WTC11 (cell line): ENCODE results near the gene RUNX1. TPM values are rescaled to one million over a fixed set of nuclear protein-coding genes. Genes with fewer than 3 reads are reported as not detected.

Source experiments
- ATAC-seq: fragments of 200-7000 bp; cut with Tn5 transposase; 2 replicates; pipeline ENCODE4 v1.10.0; 2021; ENCODE audit warnings: mild to moderate bottlenecking, moderate library complexity
- CTCF ChIA-PET: fragments of 300-600 bp; sonication (Branson Sonifier 250); formaldehyde crosslinking; loops from one replicate; lab custom pipeline; 2021; ENCODE audit warnings: antibody characterized with exemption; lab: Charles Lee
- POLR2A ChIA-PET: fragments of 350-600 bp; sonication (Branson Sonifier 250); formaldehyde crosslinking; loops from one replicate; lab custom pipeline; 2021; ENCODE audit warnings: antibody characterized with exemption; lab: Charles Lee
- DNase-seq: peaks from one replicate; pipeline ENCODE4 v3.0.0; 2021; ENCODE audit warnings: low spot score
- H3K27ac Mint-ChIP-seq: 2 replicates; pipeline ENCODE4 v1.8.0; 2021; ENCODE audit warnings: mixed read lengths
- H3K27me3 Mint-ChIP-seq: 2 replicates; pipeline ENCODE4 v1.8.0; 2021; ENCODE audit warnings: low read depth, mild to moderate bottlenecking, moderate library complexity, mixed read lengths
- H3K36me3 Mint-ChIP-seq: 2 replicates; pipeline ENCODE4 v1.8.0; 2021; ENCODE audit warnings: mixed read lengths
- H3K4me1 Mint-ChIP-seq: 2 replicates; pipeline ENCODE4 v1.8.0; 2022; ENCODE audit warnings: mixed read lengths
- H3K4me3 Mint-ChIP-seq: 2 replicates; pipeline ENCODE4 v1.8.0; 2021; ENCODE audit warnings: mild to moderate bottlenecking, moderate library complexity, mixed read lengths
- H3K9me3 Mint-ChIP-seq: 2 replicates; pipeline ENCODE4 v1.8.0; 2021; ENCODE audit warnings: mixed read lengths
- CREB1 ChIP-seq: sonication (generic); formaldehyde crosslinking; IDR thresholded peaks from 2 replicates; pipeline ENCODE4 v1.8.0; 2023; ENCODE audit warnings: mild to moderate bottlenecking, missing genetic modification reagents
- FOXP1 ChIP-seq: sonication (generic); formaldehyde crosslinking; IDR thresholded peaks from 2 replicates; pipeline ENCODE4 v1.8.0; 2022; ENCODE audit warnings: missing genetic modification reagents, mild to moderate bottlenecking, moderate library complexity, borderline replicate concordance
- MYBL2 ChIP-seq: sonication (generic); formaldehyde crosslinking; IDR thresholded peaks from 2 replicates; pipeline ENCODE4 v1.8.1; 2023; ENCODE audit warnings: mild to moderate bottlenecking, moderate library complexity, missing genetic modification reagents
- OVOL2 ChIP-seq: fragments of 250-450 bp; sonication (Bioruptor Pico); IDR thresholded peaks from 2 replicates; pipeline ENCODE4 v1.9.0; 2021; ENCODE audit warnings: mild to moderate bottlenecking, borderline replicate concordance
- RORB ChIP-seq: fragments of 250-450 bp; sonication (Bioruptor Pico); IDR thresholded peaks from 2 replicates; pipeline ENCODE4 v1.9.0; 2021; ENCODE audit warnings: mild to moderate bottlenecking
- SMAD4 ChIP-seq: sonication (generic); formaldehyde crosslinking; IDR thresholded peaks from 2 replicates; pipeline ENCODE4 v1.8.0; 2022; ENCODE audit warnings: mild to moderate bottlenecking, missing genetic modification reagents
- ZNF232 ChIP-seq: sonication (generic); formaldehyde crosslinking; IDR thresholded peaks from 2 replicates; pipeline ENCODE4 v1.8.0; 2022; ENCODE audit warnings: mild to moderate bottlenecking, missing genetic modification reagents
- ZNF396 ChIP-seq: fragments of 250-450 bp; sonication (Bioruptor Pico); IDR thresholded peaks from 2 replicates; pipeline ENCODE4 v1.8.0; 2021; ENCODE audit warnings: mild to moderate bottlenecking, moderate library complexity, borderline replicate concordance
- total RNA-seq: library from RNA; stranded (reverse); gene quantifications from 3 replicates; pipeline ENCODE4 v1.2.3, GENCODE V29; 2021
- TF ChIP-seq, protein P1 (sequence below): fragments of 250-450 bp; sonication (Bioruptor Pico); IDR thresholded peaks from 2 replicates; pipeline ENCODE4 v2.1.2; 2022; ENCODE audit warnings: mild to moderate bottlenecking, moderate library complexity
- TF ChIP-seq, protein P2 (sequence below): fragments of 250-450 bp; sonication (Bioruptor Pico); IDR thresholded peaks from 2 replicates; pipeline ENCODE4 v1.9.0; 2021; ENCODE audit warnings: mild to moderate bottlenecking, borderline replicate concordance
- TF ChIP-seq, protein P3 (sequence below): fragments of 250-450 bp; sonication (Bioruptor Pico); IDR thresholded peaks from 2 replicates; pipeline ENCODE4 v1.9.0; 2021; ENCODE audit warnings: mild to moderate bottlenecking
- TF ChIP-seq, protein P4 (sequence below): sonication (generic); formaldehyde crosslinking; IDR thresholded peaks from 2 replicates; pipeline ENCODE4 v1.8.1; 2023; ENCODE audit warnings: mild to moderate bottlenecking, moderate library complexity, missing genetic modification reagents
- TF ChIP-seq, protein P5 (sequence below): fragments of 250-450 bp; sonication (Bioruptor Pico); conservative IDR thresholded peaks from 2 replicates; pipeline ENCODE4 v1.9.0; 2021; ENCODE audit warnings: mild to moderate bottlenecking
- TF ChIP-seq, protein P6 (sequence below): sonication (generic); formaldehyde crosslinking; IDR thresholded peaks from 2 replicates; pipeline ENCODE4 v1.8.0; 2022; ENCODE audit warnings: mild to moderate bottlenecking, missing genetic modification reagents
- TF ChIP-seq, protein P7 (sequence below): sonication (generic); formaldehyde crosslinking; IDR thresholded peaks from 2 replicates; pipeline ENCODE4 v1.8.1; 2023; ENCODE audit warnings: mild to moderate bottlenecking, missing genetic modification reagents, moderate library complexity

Gene RUNX1
- total RNA-seq, 1 experiment from 2014 or later: 2.2 TPM

DNA sequence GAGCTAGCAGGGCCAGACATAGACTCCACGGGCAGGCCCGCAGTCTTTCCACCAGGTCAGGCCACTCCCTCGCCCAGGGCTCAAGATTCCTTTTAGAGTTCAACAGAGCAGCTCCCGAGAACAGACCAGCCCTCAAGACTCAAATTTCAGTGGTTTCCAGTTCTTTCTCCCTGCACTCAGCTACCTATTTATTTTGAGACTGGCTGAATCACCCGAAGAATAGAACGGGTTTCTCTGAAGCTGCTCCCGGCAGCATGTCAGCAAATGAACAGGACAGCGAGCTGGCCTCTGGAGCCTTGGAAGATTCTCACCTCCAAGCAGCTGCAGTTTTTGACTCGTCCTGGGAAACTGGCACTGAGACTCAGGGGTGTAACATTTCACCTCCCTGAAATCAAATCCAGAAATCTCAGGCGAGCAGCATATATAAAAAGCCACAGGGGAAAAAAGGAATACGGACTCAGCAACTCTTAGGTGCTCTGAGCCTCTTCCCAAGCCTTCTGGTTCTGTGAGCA lies 202.4 kb downstream of the RUNX1 start:
- TF ChIP-seq ZNF396 (CRISPR knock-in tag) (no peak), OVOL2 (CRISPR knock-in tag) (no peak)
- TF ChIP-seq, protein P1, sequence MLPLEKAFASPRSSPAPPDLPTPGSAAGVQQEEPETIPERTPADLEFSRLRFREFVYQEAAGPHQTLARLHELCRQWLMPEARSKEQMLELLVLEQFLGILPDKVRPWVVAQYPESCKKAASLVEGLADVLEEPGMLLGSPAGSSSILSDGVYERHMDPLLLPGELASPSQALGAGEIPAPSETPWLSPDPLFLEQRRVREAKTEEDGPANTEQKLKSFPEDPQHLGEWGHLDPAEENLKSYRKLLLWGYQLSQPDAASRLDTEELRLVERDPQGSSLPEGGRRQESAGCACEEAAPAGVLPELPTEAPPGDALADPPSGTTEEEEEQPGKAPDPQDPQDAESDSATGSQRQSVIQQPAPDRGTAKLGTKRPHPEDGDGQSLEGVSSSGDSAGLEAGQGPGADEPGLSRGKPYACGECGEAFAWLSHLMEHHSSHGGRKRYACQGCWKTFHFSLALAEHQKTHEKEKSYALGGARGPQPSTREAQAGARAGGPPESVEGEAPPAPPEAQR (CRISPR knock-in tag): no peak
- TF ChIP-seq, protein P2, sequence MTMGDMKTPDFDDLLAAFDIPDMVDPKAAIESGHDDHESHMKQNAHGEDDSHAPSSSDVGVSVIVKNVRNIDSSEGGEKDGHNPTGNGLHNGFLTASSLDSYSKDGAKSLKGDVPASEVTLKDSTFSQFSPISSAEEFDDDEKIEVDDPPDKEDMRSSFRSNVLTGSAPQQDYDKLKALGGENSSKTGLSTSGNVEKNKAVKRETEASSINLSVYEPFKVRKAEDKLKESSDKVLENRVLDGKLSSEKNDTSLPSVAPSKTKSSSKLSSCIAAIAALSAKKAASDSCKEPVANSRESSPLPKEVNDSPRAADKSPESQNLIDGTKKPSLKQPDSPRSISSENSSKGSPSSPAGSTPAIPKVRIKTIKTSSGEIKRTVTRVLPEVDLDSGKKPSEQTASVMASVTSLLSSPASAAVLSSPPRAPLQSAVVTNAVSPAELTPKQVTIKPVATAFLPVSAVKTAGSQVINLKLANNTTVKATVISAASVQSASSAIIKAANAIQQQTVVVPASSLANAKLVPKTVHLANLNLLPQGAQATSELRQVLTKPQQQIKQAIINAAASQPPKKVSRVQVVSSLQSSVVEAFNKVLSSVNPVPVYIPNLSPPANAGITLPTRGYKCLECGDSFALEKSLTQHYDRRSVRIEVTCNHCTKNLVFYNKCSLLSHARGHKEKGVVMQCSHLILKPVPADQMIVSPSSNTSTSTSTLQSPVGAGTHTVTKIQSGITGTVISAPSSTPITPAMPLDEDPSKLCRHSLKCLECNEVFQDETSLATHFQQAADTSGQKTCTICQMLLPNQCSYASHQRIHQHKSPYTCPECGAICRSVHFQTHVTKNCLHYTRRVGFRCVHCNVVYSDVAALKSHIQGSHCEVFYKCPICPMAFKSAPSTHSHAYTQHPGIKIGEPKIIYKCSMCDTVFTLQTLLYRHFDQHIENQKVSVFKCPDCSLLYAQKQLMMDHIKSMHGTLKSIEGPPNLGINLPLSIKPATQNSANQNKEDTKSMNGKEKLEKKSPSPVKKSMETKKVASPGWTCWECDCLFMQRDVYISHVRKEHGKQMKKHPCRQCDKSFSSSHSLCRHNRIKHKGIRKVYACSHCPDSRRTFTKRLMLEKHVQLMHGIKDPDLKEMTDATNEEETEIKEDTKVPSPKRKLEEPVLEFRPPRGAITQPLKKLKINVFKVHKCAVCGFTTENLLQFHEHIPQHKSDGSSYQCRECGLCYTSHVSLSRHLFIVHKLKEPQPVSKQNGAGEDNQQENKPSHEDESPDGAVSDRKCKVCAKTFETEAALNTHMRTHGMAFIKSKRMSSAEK (CRISPR knock-in tag): no peak
- TF ChIP-seq, protein P3, sequence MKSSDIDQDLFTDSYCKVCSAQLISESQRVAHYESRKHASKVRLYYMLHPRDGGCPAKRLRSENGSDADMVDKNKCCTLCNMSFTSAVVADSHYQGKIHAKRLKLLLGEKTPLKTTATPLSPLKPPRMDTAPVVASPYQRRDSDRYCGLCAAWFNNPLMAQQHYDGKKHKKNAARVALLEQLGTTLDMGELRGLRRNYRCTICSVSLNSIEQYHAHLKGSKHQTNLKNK (CRISPR knock-in tag): no peak
- TF ChIP-seq, protein P4, sequence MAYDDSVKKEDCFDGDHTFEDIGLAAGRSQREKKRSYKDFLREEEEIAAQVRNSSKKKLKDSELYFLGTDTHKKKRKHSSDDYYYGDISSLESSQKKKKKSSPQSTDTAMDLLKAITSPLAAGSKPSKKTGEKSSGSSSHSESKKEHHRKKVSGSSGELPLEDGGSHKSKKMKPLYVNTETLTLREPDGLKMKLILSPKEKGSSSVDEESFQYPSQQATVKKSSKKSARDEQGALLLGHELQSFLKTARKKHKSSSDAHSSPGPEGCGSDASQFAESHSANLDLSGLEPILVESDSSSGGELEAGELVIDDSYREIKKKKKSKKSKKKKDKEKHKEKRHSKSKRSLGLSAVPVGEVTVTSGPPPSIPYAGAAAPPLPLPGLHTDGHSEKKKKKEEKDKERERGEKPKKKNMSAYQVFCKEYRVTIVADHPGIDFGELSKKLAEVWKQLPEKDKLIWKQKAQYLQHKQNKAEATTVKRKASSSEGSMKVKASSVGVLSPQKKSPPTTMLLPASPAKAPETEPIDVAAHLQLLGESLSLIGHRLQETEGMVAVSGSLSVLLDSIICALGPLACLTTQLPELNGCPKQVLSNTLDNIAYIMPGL (CRISPR knock-in tag): no peak
- CTCF ChIA-PET: interaction anchor here (1.0 to 1.7 kb wide), 3 partner anchors 11 to 101 kb away, joined by 3 to 8 read pairs (median 8); no protein-coding TSS in a partner anchor
- DNase-seq: no peak
- POLR2A ChIA-PET: no interaction called here
- peak; percentile 85 for ATAC-seq
- Mint-ChIP-seq H3K4me1 (peaks cover 36% of the 10 kb centered on the region), H3K27ac (no peak overlapping the region), H3K4me3 (no peak overlapping the region), H3K27me3 (no peaks in the 10 kb centered on the region), H3K9me3 (peaks cover 4% of the 10 kb centered on the region; the same call in 1 of the 2 replicates), H3K36me3 (no peaks in the 10 kb centered on the region)

DNA sequence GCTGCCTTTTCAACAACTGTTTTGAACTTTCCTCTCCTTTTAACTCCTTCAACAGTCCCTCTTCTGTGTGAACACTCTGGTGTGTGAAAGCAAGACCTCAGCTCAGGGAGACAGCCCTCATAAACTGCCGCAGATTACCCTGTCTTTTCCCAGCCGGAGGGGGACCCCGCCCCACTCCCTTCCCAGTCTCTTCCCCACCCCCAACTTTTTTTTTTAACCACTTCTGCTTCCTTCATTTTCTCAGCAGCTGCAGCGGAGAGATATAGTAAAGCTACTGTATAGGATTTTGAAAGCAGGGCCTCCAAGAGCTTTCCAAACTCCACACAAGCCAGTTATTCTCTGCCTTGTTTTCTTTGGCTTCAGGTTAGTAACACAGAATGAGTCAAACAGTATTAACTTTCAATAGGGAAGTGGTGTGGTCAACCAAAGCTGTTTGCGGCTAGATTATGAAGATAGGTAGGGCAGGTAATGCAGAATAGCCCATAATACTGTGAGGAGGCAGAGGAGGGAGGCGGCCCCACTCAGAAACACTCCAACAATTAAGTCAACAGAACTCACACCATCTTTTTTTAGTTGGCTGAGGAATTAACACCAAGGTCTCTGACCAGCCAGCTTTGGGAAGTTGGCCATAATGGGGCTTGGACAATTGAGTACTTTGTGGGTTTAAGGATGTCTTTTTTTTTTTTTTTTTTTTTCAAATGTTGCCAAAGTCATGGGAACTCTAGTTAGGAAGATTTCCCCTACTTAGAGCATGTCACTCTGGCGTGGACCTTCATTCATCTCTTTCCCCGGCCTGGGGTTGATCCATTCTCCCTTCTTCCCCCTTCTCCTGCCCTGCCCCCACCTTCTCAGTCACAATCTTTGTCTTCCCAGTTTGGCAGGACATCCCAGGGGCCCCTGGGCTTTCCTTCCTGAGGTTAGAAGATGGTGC lies 203.3 kb downstream of the RUNX1 start:
- ATAC-seq: no peak
- no peak for DNase-seq
- CTCF ChIA-PET: interaction anchor here (1.0 to 1.7 kb wide), 4 partner anchors 12 to 100 kb away, joined by 3 to 8 read pairs (median 6); no protein-coding TSS in a partner anchor
- Mint-ChIP-seq H3K36me3 (no peaks in the 10 kb centered on the region), H3K9me3 (no peaks in the 10 kb centered on the region), H3K27me3 (no peaks in the 10 kb centered on the region), H3K4me3 (no peak overlapping the region), H3K27ac (no peak overlapping the region), H3K4me1 (peaks cover 37% of the 10 kb centered on the region)
- TF ChIP-seq RORB (no peak), CREB1 (no peak), ZNF232 (CRISPR knock-in tag) (no peak), FOXP1 (CRISPR knock-in tag) (no peak), OVOL2 (CRISPR knock-in tag) (no peak), SMAD4 (CRISPR knock-in tag) (no peak), MYBL2 (CRISPR knock-in tag) (no peak)
- TF ChIP-seq, protein P4 (CRISPR knock-in tag): no peak
- TF ChIP-seq, protein P5, sequence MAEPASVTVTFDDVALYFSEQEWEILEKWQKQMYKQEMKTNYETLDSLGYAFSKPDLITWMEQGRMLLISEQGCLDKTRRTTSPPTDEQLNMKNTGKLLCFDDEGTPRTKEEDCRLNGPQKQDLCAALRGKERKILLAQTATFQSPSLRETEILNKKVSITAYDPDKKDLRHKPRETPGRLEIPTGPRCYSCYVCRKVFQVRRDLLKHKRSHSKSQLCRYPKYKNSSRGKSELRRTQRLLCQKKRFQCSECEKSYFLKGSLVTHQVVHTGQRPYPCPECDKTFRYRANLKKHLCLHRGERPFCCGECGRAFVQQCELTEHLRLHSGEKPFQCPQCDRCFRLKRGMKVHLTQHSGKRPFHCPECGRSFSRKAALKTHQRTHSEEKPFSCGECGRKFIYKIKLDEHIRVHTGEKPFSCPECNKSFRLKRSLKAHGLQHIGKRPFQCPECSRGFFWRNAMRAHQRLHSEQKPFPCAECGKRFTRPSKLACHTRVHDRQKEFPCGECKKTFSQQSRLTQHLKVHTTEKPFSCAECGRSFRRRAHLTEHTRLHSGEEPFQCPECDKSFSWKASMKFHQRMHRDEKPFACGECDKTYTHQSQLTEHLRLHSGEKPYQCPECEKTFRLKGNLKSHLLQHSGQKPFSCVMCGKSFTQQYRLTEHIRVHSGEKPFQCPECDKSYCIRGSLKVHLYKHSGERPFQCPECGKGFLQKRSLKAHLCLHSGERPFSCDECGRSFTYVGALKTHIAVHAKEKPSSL (CRISPR knock-in tag): no peak
- TF ChIP-seq, protein P6, sequence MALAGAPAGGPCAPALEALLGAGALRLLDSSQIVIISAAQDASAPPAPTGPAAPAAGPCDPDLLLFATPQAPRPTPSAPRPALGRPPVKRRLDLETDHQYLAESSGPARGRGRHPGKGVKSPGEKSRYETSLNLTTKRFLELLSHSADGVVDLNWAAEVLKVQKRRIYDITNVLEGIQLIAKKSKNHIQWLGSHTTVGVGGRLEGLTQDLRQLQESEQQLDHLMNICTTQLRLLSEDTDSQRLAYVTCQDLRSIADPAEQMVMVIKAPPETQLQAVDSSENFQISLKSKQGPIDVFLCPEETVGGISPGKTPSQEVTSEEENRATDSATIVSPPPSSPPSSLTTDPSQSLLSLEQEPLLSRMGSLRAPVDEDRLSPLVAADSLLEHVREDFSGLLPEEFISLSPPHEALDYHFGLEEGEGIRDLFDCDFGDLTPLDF (CRISPR knock-in tag): no peak
- TF ChIP-seq, protein P7, sequence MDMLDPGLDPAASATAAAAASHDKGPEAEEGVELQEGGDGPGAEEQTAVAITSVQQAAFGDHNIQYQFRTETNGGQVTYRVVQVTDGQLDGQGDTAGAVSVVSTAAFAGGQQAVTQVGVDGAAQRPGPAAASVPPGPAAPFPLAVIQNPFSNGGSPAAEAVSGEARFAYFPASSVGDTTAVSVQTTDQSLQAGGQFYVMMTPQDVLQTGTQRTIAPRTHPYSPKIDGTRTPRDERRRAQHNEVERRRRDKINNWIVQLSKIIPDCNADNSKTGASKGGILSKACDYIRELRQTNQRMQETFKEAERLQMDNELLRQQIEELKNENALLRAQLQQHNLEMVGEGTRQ (CRISPR knock-in tag): no peak
- POLR2A ChIA-PET: interaction anchor here (0.6 kb wide), 1 partner anchor 10 kb away, joined by 3 read pairs; no protein-coding TSS in a partner anchor
